RWPE1 (cell line): ENCODE results near the gene SLC12A3.

Experiments used
- CTCF ChIA-PET: fragments of 350-600 bp; sonication (Branson Sonifier 250); formaldehyde crosslinking; extraction: SDS; loops from one replicate; lab custom pipeline; 2021; lab: Yijun Ruan, JAX
- POLR2A ChIA-PET: fragments of 400-600 bp; formaldehyde crosslinking; extraction: SDS; loops from one replicate; lab custom pipeline; 2020; ENCODE audit warnings: antibody characterized with exemption; ENCODE audit not compliant: low non-redundant PET; lab: Yijun Ruan, JAX
- DNase-seq: peaks from one replicate; pipeline ENCODE4 v3.0.0; 2012; ENCODE audit warnings: low spot score
- H3K27ac ChIP-seq: fragments of 450-650 bp; 2 replicates; pipeline ENCODE4 v1.5.1; 2017
- CTCF ChIP-seq: fragments of 450-650 bp; conservative IDR thresholded peaks from 2 replicates; pipeline ENCODE4 v1.5.1; 2017; ENCODE audit warnings: low read depth, mild to moderate bottlenecking

Gene SLC12A3

GRCh38 chr16:56912746-56913708 lies 48.0 kb downstream of the SLC12A3 start:
- ChIA-PET POLR2A (interaction anchor here (0.6 to 1.5 kb wide), 2 partner anchors 18 to 59 kb away, joined by 7 to 9 read pairs; no protein-coding TSS in a partner anchor), CTCF (interaction anchor here (0.6 kb wide), 1 partner anchor 9 kb away, joined by 3 read pairs; no protein-coding TSS in a partner anchor)
- DNase-seq, result peak; percentile 53
- TF ChIP-seq CTCF, result no peak
- H3K27ac ChIP-seq, result peak overlapping the region; percentile 64

GRCh38 chr16:56914896-56915295 lies 49.9 kb downstream of the SLC12A3 start:
- ChIA-PET POLR2A (no interaction called here), CTCF (no interaction called here)
- no peak for TF ChIP-seq CTCF
- H3K27ac ChIP-seq, result no peak overlapping the region
- no peak for DNase-seq

GRCh38 chr16:56915336-56916119 lies 50.5 kb downstream of the SLC12A3 start:
- ChIA-PET CTCF (no interaction called here), POLR2A (no interaction called here)
- no peak for DNase-seq
- no peak overlapping the region for H3K27ac ChIP-seq
- TF ChIP-seq CTCF, result no peak

GRCh38 chr16:56916571-56917403 lies 51.8 kb downstream of the SLC12A3 start:
- no peak overlapping the region for H3K27ac ChIP-seq
- CTCF ChIA-PET, result no interaction called here
- TF ChIP-seq CTCF, result no peak
- POLR2A ChIA-PET, result no interaction called here
- no peak for DNase-seq

GRCh38 chr16:56918467-56919012 lies 53.5 kb downstream of the SLC12A3 start:
- POLR2A ChIA-PET, result no interaction called here

More at GRCh38 chr16:56918467-56919012, 53.5 kb downstream of the SLC12A3 start:
- TF ChIP-seq CTCF, result no peak
- H3K27ac ChIP-seq, result no peak overlapping the region
- CTCF ChIA-PET, result interaction anchor here (0.6 kb wide), 1 partner anchor 498 kb away, joined by 3 read pairs; no protein-coding TSS in a partner anchor
- DNase-seq, result no peak
